Adrenal gland (tissue), 12 donors: ENCODE results near the gene NACC2. TPM values are rescaled to one million over a fixed set of nuclear protein-coding genes. Genes with fewer than 3 reads are reported as not detected.

Experiments
- DNase-seq, 7 donors: peaks; one replicate each; pipeline ENCODE4 v3.0.0-alpha.2; 2019 to 2020
- H3K27ac ChIP-seq, 5 donors: fragments of 200-600 bp; sonication (generic) in 4 of 5; 1 replicate in 3 of 5; 2 replicates in 2 of 5; pipeline versions ENCODE4 v1.5.1 to v1.8.0; 2016 to 2020; ENCODE audit warnings: mild to moderate bottlenecking in 1 of 5
- H3K27me3 ChIP-seq: fragments of 200-600 bp; 2 replicates; pipeline ENCODE4 v1.8.0; 2021
- H3K36me3 ChIP-seq, 2 donors: fragments of 200-600 bp; replicated peaks in 1 of 2; 1 replicate in 1 of 2; 2 replicates in 1 of 2; pipeline versions ENCODE4 v1.5.1 to v1.8.0; 2018 to 2022
- H3K4me1 ChIP-seq, 2 donors: fragments of 200-600 bp; replicated peaks in 1 of 2; 1 replicate in 1 of 2; 2 replicates in 1 of 2; pipeline versions ENCODE4 v1.5.1 to v1.8.0; 2018 to 2021
- H3K4me3 ChIP-seq, 4 donors: fragments of 200-600 bp; sonication (generic) in 3 of 4; one replicate each; pipeline ENCODE4 v1.5.1; 2016 to 2018
- H3K9me3 ChIP-seq, 3 donors: fragments of 200-600 bp; sonication (generic) in 1 of 3; replicated peaks in 1 of 3; 1 replicate in 2 of 3; 2 replicates in 1 of 3; pipeline versions ENCODE4 v1.5.1 to v1.8.0; 2016 to 2021
- CTCF ChIP-seq, 6 experiments: fragments of 450-650 bp in 4 of 6; fragments of 200-600 bp in 2 of 6; sonication (generic) in 1 of 6; IDR thresholded peaks; 1 replicate in 5 of 6; 2 replicates in 1 of 6; pipeline versions ENCODE4 v1.5.1 to v1.8.0; 2016 to 2021; ENCODE audit warnings: antibody characterized with exemption in 6 of 6, mild to moderate bottlenecking in 2 of 6, moderate library complexity in 1 of 6
- POLR2A ChIP-seq, 2 donors: fragments of 450-650 bp; IDR thresholded peaks; one replicate each; pipeline ENCODE4 v1.6.1; 2017; ENCODE audit warnings: antibody characterized with exemption in 2 of 2, mild to moderate bottlenecking in 2 of 2, moderate library complexity in 1 of 2
- WGBS, 4 donors: extraction: QIAGEN DNeasy Blood & Tissue Kit in 2 of 4; methylation state at CpG; one replicate each; pipeline versions ENCODE4 v1.1.5 to v1.1.7; 2013 to 2017; 5-methylcytosine and 5-hydroxymethylcytosine counted together
- intact Hi-C, 2 donors: fragments of 100-400 bp; cut with DNase I; formaldehyde crosslinking; loops; one replicate each; pipeline versions ENCODE4 v1.14.1 to v1.15.0; 2022 to 2023
- polyA plus RNA-seq, 3 donors: library from polyadenylated mRNA; stranded (reverse); fragments of 200-250 nt in 2 of 3; fragments of 350-450 nt in 1 of 3; fragmentation: Illumina TruSeq in 1 of 3; extraction: RNeasy Lipid Tissue Mini Kit (QIAGEN cat#74804) in 1 of 3; gene quantifications; one replicate each; pipeline ENCODE4 v1.2.3, GENCODE V29; 2013 to 2014
- total RNA-seq, 9 donors: library from RNA; depleted of rRNA in 4 of 9; stranded (reverse); fragments of >200 nt in 4 of 9; fragments of 120-200 nt in 1 of 9; fragmentation: NEBNext Ultra II Directional in 1 of 9; extraction: Animal tissue kit (Norgen Biotek cat#: 25700) in 1 of 9; gene quantifications; one replicate each; pipeline versions ENCODE4 v1.1.0 to v1.2.4, GENCODE V29; 2013 to 2023
- donor health status: healthy with polysubstance abuse.
- donor health status: Bipolar disorder and iron deficiency.
- donor health status: DM: yes; HTN: yes; CAD: no.
- donor health status: DM: no; HTN: no; CAD: no.
- donor health status: DM: no; HTN: no; CAD: no.
- donor health status: DM: yes; HTN: yes; CAD: no.

The NACC2 gene
- total and polyA plus RNA-seq, 12 donors = 3.3 to 61.0 (median 35.3) TPM

- H3K4me1 ChIP-seq = peaks cover 0 to 3% of the 10 kb centered on the region in 2 donors
- peak in 1 of 7 donors; percentile 8 for DNase-seq
- H3K9me3 ChIP-seq = no peaks in the 10 kb centered on the region
- no peaks in the 10 kb centered on the region for H3K27me3 ChIP-seq
- WGBS, 4 donors = 90 to 95% (median 92%) methylated on average over 5 to 19 of the region's 19 CpGs
- intact Hi-C loops = no loop called here
- H3K36me3 ChIP-seq = no peaks in the 10 kb centered on the region
- no peak for TF ChIP-seq POLR2A (IDR thresholded peaks at IDR 0.05)
- TF ChIP-seq CTCF (IDR thresholded peaks at IDR 0.05) = no peak
- H3K27ac ChIP-seq = no peak overlapping the region
- H3K4me3 ChIP-seq = no peak overlapping the region
These were observed 75.4 kb downstream of the NACC2 start for GRCh38 chr9:136019681-136020060.

- Histone ChIP-seq H3K9me3 (no peaks in the 10 kb centered on the region), H3K4me1 (no peaks in the 10 kb centered on the region), H3K36me3 (no peaks in the 10 kb centered on the region), H3K27ac (no peak overlapping the region), H3K27me3 (no peaks in the 10 kb centered on the region), H3K4me3 (no peak overlapping the region)
- WGBS, 4 donors = 80 to 90% (median 87%) methylated on average over 12 to 28 of the region's 28 CpGs
- intact Hi-C loops = no loop called here
- DNase-seq = peak in 1 of 7 donors; percentile 1
- TF ChIP-seq POLR2A (IDR thresholded peaks at IDR 0.05) (no peak), CTCF (IDR thresholded peaks at IDR 0.05) (no peak)
These were observed 75.9 kb downstream of the NACC2 start for GRCh38 chr9:136019041-136019680.

- DNase-seq = peak in 1 of 7 donors; percentile 0
- intact Hi-C loops = no loop called here
- 85 to 90% (median 87%) methylated on average over 17 to 23 of the region's 23 CpGs for WGBS, 4 donors
- TF ChIP-seq CTCF (IDR thresholded peaks at IDR 0.05) (no peak), POLR2A (IDR thresholded peaks at IDR 0.05) (no peak)
- no peak overlapping the region for H3K27ac ChIP-seq
- no peaks in the 10 kb centered on the region for H3K4me1 ChIP-seq
- H3K36me3 ChIP-seq = no peaks in the 10 kb centered on the region
- no peak overlapping the region for H3K4me3 ChIP-seq
- no peaks in the 10 kb centered on the region for H3K9me3 ChIP-seq
- H3K27me3 ChIP-seq = no peaks in the 10 kb centered on the region
These were observed 76.6 kb downstream of the NACC2 start for GRCh38 chr9:136018257-136019031.

- peaks cover 2 to 6% of the 10 kb centered on the region in 2 donors for H3K4me1 ChIP-seq
- intact Hi-C loops = no loop called here
- no peaks in the 10 kb centered on the region for H3K9me3 ChIP-seq
- peak in 2 of 7 donors; percentile 1 to 12 for DNase-seq
- 90 to 92% (median 90%) methylated on average over 10 to 27 of the region's 27 CpGs; no CpG with 5 or more reads in 1 of the 4 donors for WGBS, 4 donors
- no peaks in the 10 kb centered on the region for H3K36me3 ChIP-seq
- H3K27ac ChIP-seq = no peak overlapping the region
- TF ChIP-seq CTCF (IDR thresholded peaks at IDR 0.05) = no peak
- no peaks in the 10 kb centered on the region for H3K27me3 ChIP-seq
- H3K4me3 ChIP-seq = no peak overlapping the region
These were observed 77.5 kb downstream of the NACC2 start for GRCh38 chr9:136017289-136018190.
